H1 (cell line): ENCODE data around the gene JOSD2. TPM values are rescaled to one million over a fixed set of nuclear protein-coding genes. Genes with fewer than 3 reads are reported as not detected.

Experiments
- CHD1 ChIP-seq: IDR thresholded peaks from 2 replicates; pipeline ENCODE4 v1.6.1; 2012; ENCODE audit warnings: low read depth, low read length, improper control_type of control experiment
- CTBP2 ChIP-seq: IDR thresholded peaks from 2 replicates; pipeline ENCODE4 v1.7.0; 2011; ENCODE audit warnings: borderline replicate concordance, mild to moderate bottlenecking, moderate library complexity, mixed read lengths, low read length; ENCODE audit not compliant: insufficient read depth, insufficient read length
- HDAC6 ChIP-seq: IDR thresholded peaks from one replicate; pipeline ENCODE4 v1.7.1; 2012; ENCODE audit warnings: low read depth, mild to moderate bottlenecking, inconsistent platforms, low read length, moderate library complexity
- JUN ChIP-seq: IDR thresholded peaks from 2 replicates; pipeline ENCODE4 v1.6.1; 2011; ENCODE audit warnings: low read depth, mild to moderate bottlenecking, improper control_type of control experiment, low read length
- KDM4A ChIP-seq: IDR thresholded peaks from one replicate; pipeline ENCODE4 v1.7.1; 2012; ENCODE audit warnings: low read depth, mild to moderate bottlenecking, moderate library complexity, low read length, inconsistent platforms; ENCODE audit not compliant: severe bottlenecking
- KDM5A ChIP-seq: fragments of 200-600 bp; IDR thresholded peaks from 2 replicates; pipeline ENCODE4 v1.7.1; 2012; ENCODE audit warnings: mild to moderate bottlenecking, low read length, inconsistent platforms, mixed read lengths
- RBBP5 ChIP-seq: IDR thresholded peaks from 2 replicates; pipeline ENCODE4 v1.7.1; 2012; ENCODE audit warnings: low read depth, mild to moderate bottlenecking, inconsistent platforms, low read length, moderate library complexity, borderline replicate concordance
- TAF1 ChIP-seq: IDR thresholded peaks from 2 replicates; pipeline ENCODE4 v1.6.1; 2011; ENCODE audit warnings: mild to moderate bottlenecking, low read depth, low read length
- TBP ChIP-seq: IDR thresholded peaks from 2 replicates; pipeline ENCODE4 v1.6.1; 2011; ENCODE audit warnings: low read depth, low read length, improper control_type of control experiment
- TCF12 ChIP-seq: IDR thresholded peaks from 2 replicates; pipeline ENCODE4 v1.6.1; 2011; ENCODE audit warnings: low read depth, mild to moderate bottlenecking, low read length
- polyA plus RNA-seq, 7 experiments: library from polyadenylated mRNA; depleted of rRNA in 3 of 7; stranded (reverse) in 5 of 7; unstranded in 2 of 7; fragments of >200 nt in 5 of 7; fragments of 200-250 nt in 2 of 7; gene quantifications; 1 replicate in 5 of 7; 2 replicates in 1 of 7; 4 replicates in 1 of 7; pipeline versions ENCODE4 v1.2.1 to v1.2.3, GENCODE V29; 2011 to 2013; ENCODE audit warnings: missing spikeins in 2 of 7, mixed read lengths in 2 of 7
- total RNA-seq: library from RNA; stranded (reverse); fragmentation: NEBNext Ultra II Directional; extraction: Animal tissue kit (Norgen Biotek cat#: 25700); gene quantifications from 2 replicates; pipeline ENCODE4 v1.2.1, GENCODE V29; 2021
- TF ChIP-seq, protein P1 (sequence below): fragments of 300-600 bp; sonication (generic); IDR thresholded peaks from 2 replicates; pipeline ENCODE4 v1.7.1; 2012; ENCODE audit warnings: low read length, moderate library complexity, mild to moderate bottlenecking, inconsistent platforms; ENCODE audit not compliant: insufficient replicate concordance

JOSD2 gene
- total and polyA plus RNA-seq, 2 of the 8 experiments (the other 6 are each of a cell fraction or from before 2014, with no cell fraction given), result 1.9 to 6.6 TPM

DNA sequence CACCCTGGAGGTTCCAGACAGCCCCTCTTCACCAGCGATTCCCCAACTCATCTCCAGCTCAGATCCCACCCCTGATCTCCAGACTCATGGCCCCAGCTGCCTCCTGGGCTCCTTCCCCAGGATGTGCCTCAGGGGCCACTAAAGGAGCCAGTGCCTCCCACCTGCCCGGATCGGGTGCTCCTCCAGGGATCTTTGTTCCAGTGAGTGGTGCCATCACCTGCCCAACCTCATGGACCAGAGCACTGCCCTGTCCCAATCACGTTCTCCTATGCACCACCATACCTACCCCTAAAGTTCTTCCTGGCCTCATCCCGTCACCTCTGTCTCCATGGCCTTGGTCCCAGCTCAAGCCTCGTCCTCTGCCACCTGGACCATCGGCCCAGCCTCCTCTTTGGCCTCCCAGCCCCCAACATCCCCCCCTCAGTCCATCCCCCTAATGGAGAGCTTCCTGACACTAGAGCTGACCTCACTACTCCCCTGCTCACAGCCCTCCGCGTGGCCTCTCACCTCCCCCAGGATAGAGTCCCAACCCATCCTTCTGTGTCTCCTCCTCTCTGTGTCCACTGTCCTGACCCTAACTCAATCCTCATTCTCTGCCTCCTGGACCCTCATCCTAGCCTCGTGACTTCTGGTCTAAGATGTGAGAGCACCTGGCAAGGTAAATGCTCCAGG is 25.6 kb downstream of the JOSD2 start (continued):
- TF ChIP-seq, protein P1, sequence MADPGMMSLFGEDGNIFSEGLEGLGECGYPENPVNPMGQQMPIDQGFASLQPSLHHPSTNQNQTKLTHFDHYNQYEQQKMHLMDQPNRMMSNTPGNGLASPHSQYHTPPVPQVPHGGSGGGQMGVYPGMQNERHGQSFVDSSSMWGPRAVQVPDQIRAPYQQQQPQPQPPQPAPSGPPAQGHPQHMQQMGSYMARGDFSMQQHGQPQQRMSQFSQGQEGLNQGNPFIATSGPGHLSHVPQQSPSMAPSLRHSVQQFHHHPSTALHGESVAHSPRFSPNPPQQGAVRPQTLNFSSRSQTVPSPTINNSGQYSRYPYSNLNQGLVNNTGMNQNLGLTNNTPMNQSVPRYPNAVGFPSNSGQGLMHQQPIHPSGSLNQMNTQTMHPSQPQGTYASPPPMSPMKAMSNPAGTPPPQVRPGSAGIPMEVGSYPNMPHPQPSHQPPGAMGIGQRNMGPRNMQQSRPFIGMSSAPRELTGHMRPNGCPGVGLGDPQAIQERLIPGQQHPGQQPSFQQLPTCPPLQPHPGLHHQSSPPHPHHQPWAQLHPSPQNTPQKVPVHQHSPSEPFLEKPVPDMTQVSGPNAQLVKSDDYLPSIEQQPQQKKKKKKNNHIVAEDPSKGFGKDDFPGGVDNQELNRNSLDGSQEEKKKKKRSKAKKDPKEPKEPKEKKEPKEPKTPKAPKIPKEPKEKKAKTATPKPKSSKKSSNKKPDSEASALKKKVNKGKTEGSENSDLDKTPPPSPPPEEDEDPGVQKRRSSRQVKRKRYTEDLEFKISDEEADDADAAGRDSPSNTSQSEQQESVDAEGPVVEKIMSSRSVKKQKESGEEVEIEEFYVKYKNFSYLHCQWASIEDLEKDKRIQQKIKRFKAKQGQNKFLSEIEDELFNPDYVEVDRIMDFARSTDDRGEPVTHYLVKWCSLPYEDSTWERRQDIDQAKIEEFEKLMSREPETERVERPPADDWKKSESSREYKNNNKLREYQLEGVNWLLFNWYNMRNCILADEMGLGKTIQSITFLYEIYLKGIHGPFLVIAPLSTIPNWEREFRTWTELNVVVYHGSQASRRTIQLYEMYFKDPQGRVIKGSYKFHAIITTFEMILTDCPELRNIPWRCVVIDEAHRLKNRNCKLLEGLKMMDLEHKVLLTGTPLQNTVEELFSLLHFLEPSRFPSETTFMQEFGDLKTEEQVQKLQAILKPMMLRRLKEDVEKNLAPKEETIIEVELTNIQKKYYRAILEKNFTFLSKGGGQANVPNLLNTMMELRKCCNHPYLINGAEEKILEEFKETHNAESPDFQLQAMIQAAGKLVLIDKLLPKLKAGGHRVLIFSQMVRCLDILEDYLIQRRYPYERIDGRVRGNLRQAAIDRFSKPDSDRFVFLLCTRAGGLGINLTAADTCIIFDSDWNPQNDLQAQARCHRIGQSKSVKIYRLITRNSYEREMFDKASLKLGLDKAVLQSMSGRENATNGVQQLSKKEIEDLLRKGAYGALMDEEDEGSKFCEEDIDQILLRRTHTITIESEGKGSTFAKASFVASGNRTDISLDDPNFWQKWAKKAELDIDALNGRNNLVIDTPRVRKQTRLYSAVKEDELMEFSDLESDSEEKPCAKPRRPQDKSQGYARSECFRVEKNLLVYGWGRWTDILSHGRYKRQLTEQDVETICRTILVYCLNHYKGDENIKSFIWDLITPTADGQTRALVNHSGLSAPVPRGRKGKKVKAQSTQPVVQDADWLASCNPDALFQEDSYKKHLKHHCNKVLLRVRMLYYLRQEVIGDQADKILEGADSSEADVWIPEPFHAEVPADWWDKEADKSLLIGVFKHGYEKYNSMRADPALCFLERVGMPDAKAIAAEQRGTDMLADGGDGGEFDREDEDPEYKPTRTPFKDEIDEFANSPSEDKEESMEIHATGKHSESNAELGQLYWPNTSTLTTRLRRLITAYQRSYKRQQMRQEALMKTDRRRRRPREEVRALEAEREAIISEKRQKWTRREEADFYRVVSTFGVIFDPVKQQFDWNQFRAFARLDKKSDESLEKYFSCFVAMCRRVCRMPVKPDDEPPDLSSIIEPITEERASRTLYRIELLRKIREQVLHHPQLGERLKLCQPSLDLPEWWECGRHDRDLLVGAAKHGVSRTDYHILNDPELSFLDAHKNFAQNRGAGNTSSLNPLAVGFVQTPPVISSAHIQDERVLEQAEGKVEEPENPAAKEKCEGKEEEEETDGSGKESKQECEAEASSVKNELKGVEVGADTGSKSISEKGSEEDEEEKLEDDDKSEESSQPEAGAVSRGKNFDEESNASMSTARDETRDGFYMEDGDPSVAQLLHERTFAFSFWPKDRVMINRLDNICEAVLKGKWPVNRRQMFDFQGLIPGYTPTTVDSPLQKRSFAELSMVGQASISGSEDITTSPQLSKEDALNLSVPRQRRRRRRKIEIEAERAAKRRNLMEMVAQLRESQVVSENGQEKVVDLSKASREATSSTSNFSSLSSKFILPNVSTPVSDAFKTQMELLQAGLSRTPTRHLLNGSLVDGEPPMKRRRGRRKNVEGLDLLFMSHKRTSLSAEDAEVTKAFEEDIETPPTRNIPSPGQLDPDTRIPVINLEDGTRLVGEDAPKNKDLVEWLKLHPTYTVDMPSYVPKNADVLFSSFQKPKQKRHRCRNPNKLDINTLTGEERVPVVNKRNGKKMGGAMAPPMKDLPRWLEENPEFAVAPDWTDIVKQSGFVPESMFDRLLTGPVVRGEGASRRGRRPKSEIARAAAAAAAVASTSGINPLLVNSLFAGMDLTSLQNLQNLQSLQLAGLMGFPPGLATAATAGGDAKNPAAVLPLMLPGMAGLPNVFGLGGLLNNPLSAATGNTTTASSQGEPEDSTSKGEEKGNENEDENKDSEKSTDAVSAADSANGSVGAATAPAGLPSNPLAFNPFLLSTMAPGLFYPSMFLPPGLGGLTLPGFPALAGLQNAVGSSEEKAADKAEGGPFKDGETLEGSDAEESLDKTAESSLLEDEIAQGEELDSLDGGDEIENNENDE, result no peak
- TF ChIP-seq TAF1, result no peak
- no peak for TF ChIP-seq KDM5A
- TF ChIP-seq TCF12, result no peak
- no peak for TF ChIP-seq CHD1
- no peak for TF ChIP-seq JUN
- no peak for TF ChIP-seq RBBP5
- no peak for TF ChIP-seq KDM4A
- no peak for TF ChIP-seq TBP
- no peak for TF ChIP-seq HDAC6
- no peak for TF ChIP-seq CTBP2
